Stomach (tissue), 4 donors: ENCODE measurements around the gene NDUFAF3.

Source experiments
- CTCF ChIP-seq, 7 experiments: fragments of 450-650 bp in 4 of 7; fragments of 200-600 bp in 3 of 7; sonication (generic) in 3 of 7; IDR thresholded peaks; one replicate each; pipeline ENCODE4 v1.5.1; 2016 to 2019; ENCODE audit warnings: antibody characterized with exemption in 7 of 7, control low read depth in 2 of 7, mild to moderate bottlenecking in 1 of 7
- POLR2A ChIP-seq, 4 donors: fragments of 450-650 bp; IDR thresholded peaks; one replicate each; pipeline ENCODE4 v1.6.1; 2016; ENCODE audit warnings: antibody characterized with exemption in 4 of 4, control low read depth in 2 of 4, mild to moderate bottlenecking in 1 of 4, moderate library complexity in 1 of 4
- POLR2AphosphoS5 ChIP-seq, 3 donors: sonication (generic); formaldehyde crosslinking; IDR thresholded peaks; one replicate each; pipeline ENCODE4 v1.6.1; 2016; ENCODE audit warnings: antibody characterized with exemption in 3 of 3

- TF ChIP-seq CTCF (IDR thresholded peaks at IDR 0.05) (peak in 5 of 7 experiments; percentile 86 to 96 (median 95)), POLR2AphosphoS5 (IDR thresholded peaks at IDR 0.05) (peak; percentile 86 to 97 (median 96)), POLR2A (IDR thresholded peaks at IDR 0.05) (peak in 2 of 4 donors; percentile 61 to 89)
Observed at GRCh38 chr3:49021813-49022687, at the start of gene NDUFAF3.
